ENCODE data around the gene CADPS2.

The CADPS2 gene

GRCh38 chr7:122517576-122517975 is 368.7 kb downstream of the CADPS2 start:
- DNase-seq: no peak

GRCh38 chr7:122515404-122515803 is 370.9 kb downstream of the CADPS2 start:
- no peak for DNase-seq

- DNase-seq: no peak
Measured at GRCh38 chr7:122511268-122511667, 375.0 kb downstream of the CADPS2 start.

GRCh38 chr7:122507591-122507990 is 378.7 kb downstream of the CADPS2 start:
- no peak for DNase-seq

GRCh38 chr7:122492007-122492406 is 394.3 kb downstream of the CADPS2 start:
- no peak for DNase-seq

GRCh38 chr7:122488241-122488640 is 398.0 kb downstream of the CADPS2 start:
- no peak for DNase-seq

- no peak for DNase-seq
Measured at GRCh38 chr7:122487131-122487530, 399.1 kb downstream of the CADPS2 start.

- DNase-seq: no peak
Measured at GRCh38 chr7:122485856-122486255, 400.4 kb downstream of the CADPS2 start.

- DNase-seq: no peak
Measured at GRCh38 chr7:122482212-122482611, 404.0 kb downstream of the CADPS2 start.

- no peak for DNase-seq
Measured at GRCh38 chr7:122470859-122471258, 415.4 kb downstream of the CADPS2 start.

GRCh38 chr7:122468945-122469344 is 417.3 kb downstream of the CADPS2 start:
- DNase-seq: no peak

GRCh38 chr7:122467661-122468449 is 418.4 kb downstream of the CADPS2 start:
- no peak for DNase-seq

GRCh38 chr7:122465296-122465695 is 421.0 kb downstream of the CADPS2 start:
- DNase-seq: no peak

- no peak for DNase-seq
Measured at GRCh38 chr7:122463631-122464030, 422.6 kb downstream of the CADPS2 start.

- no peak for DNase-seq
Measured at GRCh38 chr7:122460936-122461335, 425.3 kb downstream of the CADPS2 start.

GRCh38 chr7:122457969-122458368 is 428.3 kb downstream of the CADPS2 start:
- DNase-seq: no peak

GRCh38 chr7:122457325-122457724 is 428.9 kb downstream of the CADPS2 start:
- no peak for DNase-seq

- no peak for DNase-seq
Measured at GRCh38 chr7:122454776-122455507, 431.3 kb downstream of the CADPS2 start.

GRCh38 chr7:122453432-122453831 is 432.8 kb downstream of the CADPS2 start:
- DNase-seq: no peak

GRCh38 chr7:122448893-122449589 is 437.2 kb downstream of the CADPS2 start:
- no peak for DNase-seq

- no peak for DNase-seq
Measured at GRCh38 chr7:122442929-122443328, 443.3 kb downstream of the CADPS2 start.

- DNase-seq: no peak
Measured at GRCh38 chr7:122438492-122438891, 447.8 kb downstream of the CADPS2 start.

GRCh38 chr7:122438006-122438405 is 448.3 kb downstream of the CADPS2 start:
- DNase-seq: no peak

- no peak for DNase-seq
Measured at GRCh38 chr7:122433765-122434164, 452.5 kb downstream of the CADPS2 start.

Data from T-helper 9 cell (primary cell).